Neural progenitor cell (in vitro differentiated cells): ENCODE data around the gene LYAR. TPM values are rescaled to one million over a fixed set of nuclear protein-coding genes. Genes with fewer than 3 reads are reported as not detected.
"Not testable (repeated sequence)": the region's sequence is repeated elsewhere in the genome, so short reads cannot be mapped to it uniquely, and the experiment has no call there.

Experiments
- DNase-seq: peaks from one replicate; pipeline ENCODE4 v3.0.0-alpha.2; 2016; ENCODE audit warnings: low spot score
- H2AFZ ChIP-seq: fragments of 200-600 bp; sonication (generic); replicated peaks from 2 replicates; pipeline ENCODE4 v1.6.1; 2016; ENCODE audit warnings: antibody characterized with exemption
- H3F3A ChIP-seq: fragments of 200-600 bp; sonication (generic); 2 replicates; pipeline ENCODE4 v1.6.1; 2016; ENCODE audit warnings: antibody characterized with exemption, low read depth
- H3K27ac ChIP-seq: fragments of 200-600 bp; sonication (generic); 2 replicates; pipeline ENCODE4 v1.5.1; 2016; ENCODE audit warnings: mild to moderate bottlenecking
- H3K27me3 ChIP-seq: fragments of 200-600 bp; sonication (generic); 2 replicates; pipeline ENCODE4 v1.6.1; 2016; ENCODE audit warnings: mild to moderate bottlenecking, moderate library complexity
- H3K36me3 ChIP-seq: fragments of 200-600 bp; sonication (generic); 2 replicates; pipeline ENCODE4 v1.5.1; 2016
- H3K4me1 ChIP-seq: fragments of 200-600 bp; sonication (generic); 2 replicates; pipeline ENCODE4 v1.6.1; 2016; ENCODE audit warnings: mixed run types
- H3K4me2 ChIP-seq: fragments of 200-600 bp; sonication (generic); 2 replicates; pipeline ENCODE4 v1.6.1; 2016
- H3K4me3 ChIP-seq: fragments of 200-600 bp; sonication (generic); 2 replicates; pipeline ENCODE4 v1.5.1; 2016
- H3K79me2 ChIP-seq: fragments of 200-600 bp; sonication (generic); 2 replicates; pipeline ENCODE4 v1.6.1; 2016; ENCODE audit warnings: low read depth
- H3K9ac ChIP-seq: fragments of 200-600 bp; sonication (generic); 2 replicates; pipeline ENCODE4 v1.6.1; 2016
- H3K9me3 ChIP-seq: fragments of 200-600 bp; sonication (generic); 2 replicates; pipeline ENCODE4 v1.5.1; 2016; ENCODE audit warnings: low read depth
- H4K20me1 ChIP-seq: fragments of 200-600 bp; sonication (generic); 2 replicates; pipeline ENCODE4 v1.6.1; 2016; ENCODE audit warnings: low read depth
- H3K27ac Mint-ChIP-seq: 3 replicates; pipeline ENCODE4 v1.8.0; 2021; ENCODE audit warnings: mixed read lengths
- H3K27me3 Mint-ChIP-seq: 2 replicates; pipeline ENCODE4 v1.8.0; 2022; ENCODE audit warnings: low read depth, mild to moderate bottlenecking, inconsistent platforms, moderate library complexity, mixed read lengths; ENCODE audit not compliant: insufficient read depth
- H3K36me3 Mint-ChIP-seq: 3 replicates; pipeline ENCODE4 v1.8.0; 2021; ENCODE audit warnings: mixed read lengths
- H3K4me1 Mint-ChIP-seq: 3 replicates; pipeline ENCODE4 v1.8.0; 2021; ENCODE audit warnings: mixed read lengths
- H3K4me3 Mint-ChIP-seq: 3 replicates; pipeline ENCODE4 v1.8.0; 2021; ENCODE audit warnings: mild to moderate bottlenecking, moderate library complexity, mixed read lengths
- H3K9me3 Mint-ChIP-seq: 3 replicates; pipeline ENCODE4 v1.8.0; 2020; ENCODE audit warnings: mixed read lengths
- CTCF ChIP-seq: fragments of 200-600 bp; sonication (generic); IDR thresholded peaks from 2 replicates; pipeline ENCODE4 v1.5.1; 2017; ENCODE audit warnings: antibody characterized with exemption, mild to moderate bottlenecking
- EZH2 ChIP-seq: fragments of 200-600 bp; sonication (generic); IDR thresholded peaks from 2 replicates; pipeline ENCODE4 v1.6.1; 2017; ENCODE audit warnings: antibody characterized with exemption, mild to moderate bottlenecking, moderate library complexity
- EZH2phosphoT487 ChIP-seq: fragments of 200-600 bp; sonication (generic); IDR thresholded peaks from 2 replicates; pipeline ENCODE4 v1.6.1; 2017; ENCODE audit warnings: antibody characterized with exemption
- total RNA-seq: library from RNA; depleted of rRNA; stranded (reverse); fragments of >200 nt; gene quantifications from 2 replicates; pipeline ENCODE4 v1.2.3, GENCODE V29; 2015; ENCODE audit warnings: low replicate concordance

LYAR gene
- total RNA-seq, 1 donor from 2014 or later, result 49.0 TPM

GRCh38 chr4:4260185-4260751, 29.7 kb downstream of the LYAR start:
- Histone ChIP-seq H3K4me2 (no peak overlapping the region), H3K79me2 (no peaks in the 10 kb centered on the region), H2AFZ (no peak overlapping the region), H3K27me3 (no peaks in the 10 kb centered on the region), H3K9me3 (no peaks in the 10 kb centered on the region), H3K27ac (no peak overlapping the region), H3F3A (no peaks in the 10 kb centered on the region), H3K9ac (no peak overlapping the region), H3K4me3 (no peak overlapping the region), H4K20me1 (no peaks in the 10 kb centered on the region), H3K36me3 (no peaks in the 10 kb centered on the region), H3K4me1 (no peaks in the 10 kb centered on the region)
- Mint-ChIP-seq H3K4me1 (peaks cover 9% of the 10 kb centered on the region), H3K4me3 (no peak overlapping the region), H3K36me3 (no peaks in the 10 kb centered on the region), H3K27me3 (peaks cover 9% of the 10 kb centered on the region), H3K9me3 (no peaks in the 10 kb centered on the region), H3K27ac (no peak overlapping the region)
- TF ChIP-seq EZH2phosphoT487 (no peak), CTCF (peak; percentile 7)
- no peak for DNase-seq

GRCh38 chr4:4259484-4260100, 30.4 kb downstream of the LYAR start:
- Mint-ChIP-seq H3K27ac (no peak overlapping the region), H3K36me3 (no peaks in the 10 kb centered on the region), H3K4me1 (peaks cover 9% of the 10 kb centered on the region), H3K9me3 (no peaks in the 10 kb centered on the region), H3K27me3 (peaks cover 9% of the 10 kb centered on the region), H3K4me3 (no peak overlapping the region)
- Histone ChIP-seq H3K4me1 (no peaks in the 10 kb centered on the region), H3K27ac (no peak overlapping the region), H2AFZ (no peak overlapping the region), H3K9ac (no peak overlapping the region), H3K9me3 (no peaks in the 10 kb centered on the region), H3K4me3 (no peak overlapping the region), H3K79me2 (no peaks in the 10 kb centered on the region), H3F3A (no peaks in the 10 kb centered on the region), H3K4me2 (no peak overlapping the region), H4K20me1 (no peaks in the 10 kb centered on the region), H3K36me3 (no peaks in the 10 kb centered on the region), H3K27me3 (no peaks in the 10 kb centered on the region)
- DNase-seq, result no peak
- TF ChIP-seq EZH2, result no peak
- TF ChIP-seq CTCF, result no peak
- no peak for TF ChIP-seq EZH2phosphoT487

- H2AFZ ChIP-seq, H3K4me2 ChIP-seq, H4K20me1 ChIP-seq, H3K27ac Mint-ChIP-seq, H3F3A ChIP-seq, H3K4me3 ChIP-seq, H3K9me3 ChIP-seq, H3K9me3 Mint-ChIP-seq, H3K36me3 ChIP-seq, H3K4me1 ChIP-seq, H3K36me3 Mint-ChIP-seq, DNase-seq, H3K9ac ChIP-seq, H3K79me2 ChIP-seq, H3K27ac ChIP-seq, H3K27me3 Mint-ChIP-seq, H3K4me1 Mint-ChIP-seq, H3K27me3 ChIP-seq: not testable (repeated sequence)
- H3K4me3 Mint-ChIP-seq, result peak overlapping the region; percentile 38
Measured at GRCh38 chr4:4257705-4258104, 32.2 kb downstream of the LYAR start.

- H3K27me3 ChIP-seq, result peaks cover 4% of the 10 kb centered on the region
- Mint-ChIP-seq H3K27me3 (peaks cover 9% of the 10 kb centered on the region), H3K4me1 (peaks cover 9% of the 10 kb centered on the region), H3K9me3 (no peaks in the 10 kb centered on the region), H3K27ac (no peak overlapping the region), H3K4me3 (no peak overlapping the region), H3K36me3 (no peaks in the 10 kb centered on the region)
- no peaks in the 10 kb centered on the region for H3K79me2 ChIP-seq
- H3K27ac ChIP-seq, result no peak overlapping the region
- H3K36me3 ChIP-seq, result no peaks in the 10 kb centered on the region
- no peak overlapping the region for H2AFZ ChIP-seq
- H3K4me3 ChIP-seq, result no peak overlapping the region
- H3K9ac ChIP-seq, result no peak overlapping the region
- DNase-seq, result no peak
- no peaks in the 10 kb centered on the region for H4K20me1 ChIP-seq
- TF ChIP-seq EZH2 (no peak), CTCF (no peak), EZH2phosphoT487 (no peak)
- peaks cover 7% of the 10 kb centered on the region for H3F3A ChIP-seq
- no peaks in the 10 kb centered on the region for H3K9me3 ChIP-seq
- no peak overlapping the region for H3K4me2 ChIP-seq
- no peaks in the 10 kb centered on the region for H3K4me1 ChIP-seq
Measured at GRCh38 chr4:4256799-4257198, 33.2 kb downstream of the LYAR start.
